HG03135 (cell line): ENCODE data around the gene REC8.

Source experiments
- ATAC-seq: cut with Tn5 transposase; IDR thresholded peaks from one replicate; pipeline ENCODE4 v1.9.1; 2021; ENCODE audit warnings: mild to moderate bottlenecking, moderate library complexity; ENCODE audit not compliant: unreplicated experiment

REC8 gene

DNA sequence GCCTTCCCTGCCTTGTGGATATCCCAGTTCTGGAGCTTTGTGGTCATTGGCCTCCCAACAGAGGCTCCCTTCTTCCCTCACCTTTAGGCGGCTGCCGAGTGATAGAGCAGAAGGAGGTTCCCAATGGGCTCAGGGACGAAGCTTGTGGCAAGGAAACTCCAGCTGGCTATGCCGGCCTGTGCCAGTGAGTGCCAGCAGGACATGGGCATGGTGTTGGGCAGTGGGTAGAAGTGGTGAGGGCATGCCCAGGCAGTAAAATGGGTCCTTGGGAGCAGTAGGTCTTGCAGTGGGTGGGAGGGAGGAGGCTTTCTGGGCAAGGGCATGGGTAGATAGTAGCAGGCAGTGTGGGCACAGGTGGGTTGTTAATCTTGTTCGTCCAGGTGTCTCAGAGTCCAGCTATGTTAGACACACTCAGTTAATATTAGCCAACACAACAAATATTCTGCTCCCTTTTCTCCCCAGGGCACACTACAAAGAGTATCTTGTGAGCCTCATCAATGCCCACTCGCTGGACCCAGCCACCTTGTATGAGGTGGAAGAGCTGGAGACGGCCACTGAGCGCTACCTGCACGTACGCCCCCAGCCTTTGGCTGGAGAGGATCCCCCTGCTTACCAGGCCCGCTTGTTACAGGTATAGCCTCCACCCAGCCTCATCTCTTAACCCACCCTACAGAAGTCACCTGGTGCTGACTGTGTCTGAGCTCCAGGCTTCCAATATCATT, 11.9 kb upstream of the REC8 start:
- no peak for ATAC-seq

GRCh38 chr14:24160499-24160849, 11.4 kb upstream of the REC8 start:
- ATAC-seq, result peak; percentile 6

DNA sequence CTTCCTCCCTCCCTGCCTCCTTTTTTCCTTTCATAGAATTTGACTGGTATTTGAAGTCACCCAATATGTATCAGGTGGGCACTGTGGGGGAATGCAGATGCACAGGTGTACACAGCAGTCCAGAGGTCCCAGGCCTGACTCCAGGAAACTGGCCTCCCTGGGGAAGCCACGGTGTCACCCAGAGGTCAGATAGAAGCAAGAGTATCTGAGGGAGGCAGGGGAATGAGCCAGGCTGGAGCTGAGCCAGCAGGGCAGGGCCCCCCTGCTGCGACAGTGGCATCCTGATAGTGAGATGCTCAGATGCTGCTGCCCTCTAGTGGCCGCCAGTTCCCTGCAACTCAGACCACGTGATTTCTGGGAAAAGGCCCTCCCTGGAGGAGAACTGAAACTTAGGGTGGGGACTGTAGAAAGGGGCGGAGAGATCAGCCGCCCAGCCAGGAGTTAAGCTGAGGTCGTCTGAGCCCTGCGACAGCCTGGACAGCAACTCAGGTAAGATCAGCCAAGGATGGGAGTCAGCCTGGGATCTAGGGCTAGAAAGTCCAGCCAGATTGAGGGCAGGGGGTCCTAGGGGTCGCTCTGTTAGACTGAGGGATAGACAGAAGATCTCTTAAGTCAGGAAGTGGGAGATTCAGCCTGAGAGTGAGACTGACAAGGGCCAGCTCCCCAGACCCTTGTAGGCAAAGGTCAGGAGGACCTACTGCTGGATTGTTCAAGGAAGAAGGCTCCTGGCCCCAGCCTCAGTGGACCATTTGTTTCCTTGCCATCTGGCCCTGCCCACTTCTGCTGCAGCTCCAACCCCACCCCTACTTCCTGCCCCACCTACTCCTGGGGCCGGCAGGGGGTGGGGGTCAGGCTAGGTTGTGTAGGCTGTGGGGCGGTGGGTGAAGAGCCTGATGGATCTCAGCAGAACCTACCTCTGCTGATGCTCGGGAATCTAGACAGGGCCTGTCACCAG, 10.8 kb upstream of the REC8 start, which contains the start of gene IRF9:
Gene IRF9 (plus strand): TSS at position 416 of the 955 bp plus-strand sequence. CDS start 880 bp downstream, outside the sequence.
- peak; percentile 78 for ATAC-seq

GRCh38 chr14:24162093-24162492, 9.8 kb upstream of the REC8 start:
- ATAC-seq, result no peak

GRCh38 chr14:24164518-24164991, 7.3 kb upstream of the REC8 start:
- no peak for ATAC-seq

GRCh38 chr14:24165785-24166184, 6.1 kb upstream of the REC8 start:
- ATAC-seq, result no peak

DNA sequence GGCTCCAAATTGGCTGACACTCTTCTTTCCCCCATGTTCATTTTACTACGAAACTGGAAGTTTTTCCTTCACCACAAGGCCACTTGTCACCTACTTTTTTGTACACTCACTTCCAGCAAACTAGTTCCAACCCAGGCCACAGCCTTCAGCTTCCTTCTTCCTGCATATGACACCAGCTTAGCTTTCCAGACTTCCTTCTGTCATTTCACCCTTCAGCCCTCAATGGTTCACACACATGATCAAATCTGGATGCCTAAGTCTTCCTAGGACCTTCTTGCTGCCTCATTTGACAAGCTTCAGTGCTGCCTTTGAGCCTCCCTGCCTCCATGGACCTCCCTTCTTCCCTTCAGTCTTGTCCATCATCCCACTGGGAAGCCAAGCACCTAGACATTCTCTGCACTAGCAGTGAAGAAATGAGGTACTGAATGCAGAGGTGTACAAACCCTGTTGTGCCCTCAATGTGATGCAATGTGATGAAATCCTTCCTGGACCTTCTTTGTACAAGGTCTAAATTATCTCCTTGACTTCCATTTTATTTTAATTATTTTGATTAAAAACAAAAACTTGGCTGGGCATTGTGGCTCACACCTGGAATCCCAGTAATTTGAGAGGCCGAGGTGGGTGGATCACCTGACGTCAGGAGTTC, 4.3 kb upstream of the REC8 start:
- ATAC-seq, result no peak

GRCh38 chr14:24172261-24172860, 481 bp downstream of the REC8 start:
- no peak for ATAC-seq

- no peak for ATAC-seq
These were observed 996 bp downstream of the REC8 start for GRCh38 chr14:24172871-24173281.

- no peak for ATAC-seq
These were observed 4.7 kb downstream of the REC8 start for GRCh38 chr14:24176599-24176998.

DNA sequence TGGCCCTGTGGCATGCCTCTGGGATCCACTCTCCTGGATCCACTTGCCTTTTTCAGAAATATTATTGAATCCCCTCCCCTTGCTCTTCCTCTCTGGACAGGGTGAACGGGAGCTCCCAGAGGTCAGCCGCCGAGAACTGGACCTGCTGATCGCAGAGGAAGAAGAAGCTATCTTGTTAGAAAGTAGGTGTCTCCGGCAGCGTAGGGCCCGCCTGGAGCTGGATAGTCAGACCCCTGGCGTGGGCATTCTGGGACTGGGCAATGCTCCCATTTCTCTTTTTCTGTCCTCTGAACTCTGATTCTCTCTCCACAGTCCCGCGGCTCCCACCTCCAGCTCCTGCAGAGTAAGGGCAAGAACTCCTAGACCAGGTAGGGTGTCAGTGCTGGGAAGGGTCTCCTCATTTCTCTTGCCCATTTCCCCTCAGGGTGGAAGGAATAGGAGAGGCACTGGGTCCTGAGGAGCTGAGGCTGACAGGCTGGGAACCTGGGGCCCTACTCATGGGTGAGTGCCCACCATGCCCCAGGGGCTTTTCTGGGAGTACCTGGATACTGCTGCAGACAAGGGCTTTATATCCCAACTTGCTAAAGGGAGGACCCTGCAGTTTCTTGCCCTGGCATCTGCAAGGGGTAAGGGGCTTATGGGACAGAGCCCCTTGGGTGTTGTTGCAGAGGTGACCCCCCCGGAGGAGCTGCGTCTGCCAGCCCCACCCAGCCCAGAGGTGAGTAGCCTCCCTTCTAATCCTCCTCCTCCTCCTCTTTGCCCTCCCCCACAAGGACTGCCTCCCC, 5.4 kb downstream of the REC8 start:
- no peak for ATAC-seq

DNA sequence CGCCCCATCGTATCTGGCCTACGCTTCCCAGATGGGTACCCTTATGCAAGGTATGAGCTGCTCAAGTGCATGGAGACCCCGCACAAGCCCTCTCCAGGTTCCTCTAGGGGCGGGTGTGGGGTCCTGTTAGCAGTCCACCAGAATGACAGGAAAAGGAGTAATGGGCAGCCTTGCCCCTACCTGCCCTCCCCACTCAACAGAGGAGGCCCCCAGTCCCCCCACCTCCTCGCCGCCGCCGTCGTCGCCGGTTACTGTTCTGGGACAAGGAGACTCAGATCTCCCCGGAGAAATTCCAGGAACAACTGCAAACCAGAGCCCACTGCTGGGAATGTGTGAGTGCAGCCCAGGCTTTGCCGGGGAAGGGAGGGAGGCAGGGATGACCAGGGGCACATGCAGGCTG, 6.0 kb downstream of the REC8 start:
- ATAC-seq, result no peak

- ATAC-seq, result no peak
These were observed 6.7 kb downstream of the REC8 start for GRCh38 chr14:24178399-24179178.

DNA sequence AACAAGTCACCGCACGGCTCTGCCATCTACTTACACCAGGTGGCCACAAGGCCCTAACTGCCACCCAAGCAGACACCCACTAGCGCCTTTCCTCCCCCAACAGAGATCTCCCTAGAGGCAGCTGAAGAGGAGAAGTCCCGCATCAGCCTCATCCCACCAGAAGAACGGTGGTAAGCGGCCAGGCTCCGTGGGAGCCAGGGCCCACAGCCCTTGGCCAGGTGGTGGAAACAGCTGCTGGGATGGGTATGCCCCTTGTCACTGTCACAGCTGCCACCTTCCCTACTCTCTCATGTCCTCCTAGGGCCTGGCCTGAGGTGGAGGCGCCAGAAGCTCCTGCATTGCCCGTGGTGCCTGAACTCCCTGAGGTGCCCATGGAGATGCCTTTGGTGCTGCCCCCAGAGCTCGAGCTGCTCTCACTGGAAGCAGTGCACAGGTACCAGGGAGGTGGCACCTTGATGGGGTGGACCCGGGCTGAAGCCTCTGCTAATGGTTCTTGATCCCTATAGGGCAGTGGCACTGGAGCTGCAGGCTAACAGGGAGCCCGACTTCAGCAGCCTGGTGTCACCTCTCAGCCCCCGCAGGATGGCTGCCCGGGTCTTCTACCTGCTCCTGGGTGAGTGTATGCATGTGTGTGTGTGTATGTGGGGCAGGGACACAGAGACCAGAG, 7.5 kb downstream of the REC8 start:
- ATAC-seq, result no peak

- no peak for ATAC-seq
These were observed 8.3 kb downstream of the REC8 start for GRCh38 chr14:24179961-24180796.

DNA sequence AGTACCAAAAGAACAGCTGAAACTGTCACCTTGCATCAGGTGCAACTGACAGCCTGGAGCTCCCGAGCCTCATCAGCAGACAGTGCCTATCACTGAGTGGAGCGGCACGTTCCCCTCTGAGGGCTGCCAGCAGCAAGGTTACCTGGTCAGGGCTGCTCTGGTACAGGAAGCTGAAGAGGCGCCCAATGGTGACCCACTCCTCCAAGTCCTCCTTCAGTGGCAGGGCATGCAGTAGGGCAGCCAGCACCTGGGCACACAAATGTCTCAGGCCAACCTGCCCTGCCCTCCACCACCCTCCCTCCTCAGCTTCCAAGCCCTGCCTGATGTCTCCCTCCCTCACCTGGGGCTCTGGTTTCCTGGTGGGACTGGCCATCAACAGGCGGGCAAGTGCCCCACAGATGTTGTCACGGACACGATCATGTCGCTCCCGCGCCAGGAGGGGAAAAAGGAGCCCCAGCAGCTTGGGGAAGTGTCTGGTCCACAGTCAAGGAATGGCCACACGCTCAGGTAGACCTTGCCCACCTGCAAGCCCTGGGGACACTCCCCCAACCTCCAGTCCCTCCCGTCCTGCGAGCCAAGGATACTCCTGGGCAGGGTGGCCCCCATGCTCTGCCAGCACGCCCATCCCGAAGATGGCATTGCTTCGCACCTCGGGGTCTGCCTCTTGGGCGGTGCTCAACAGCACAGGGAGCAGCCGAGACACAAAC, 9.6 kb downstream of the REC8 start:
- ATAC-seq, result no peak

- no peak for ATAC-seq
These were observed 10.4 kb downstream of the REC8 start for GRCh38 chr14:24182110-24182882.
